GM10847 (cell line): ENCODE data around the gene GGCT.
A peak's percentile ranks its signal among the peaks of the same experiment; 100 is the strongest.

Source experiments
- POLR2A ChIP-seq: IDR thresholded peaks from 2 replicates; pipeline ENCODE4 v1.6.1; 2011; ENCODE audit not compliant: insufficient read length; ENCODE audit errors: extremely low read depth

The GGCT gene, protein sequence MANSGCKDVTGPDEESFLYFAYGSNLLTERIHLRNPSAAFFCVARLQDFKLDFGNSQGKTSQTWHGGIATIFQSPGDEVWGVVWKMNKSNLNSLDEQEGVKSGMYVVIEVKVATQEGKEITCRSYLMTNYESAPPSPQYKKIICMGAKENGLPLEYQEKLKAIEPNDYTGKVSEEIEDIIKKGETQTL

DNA sequence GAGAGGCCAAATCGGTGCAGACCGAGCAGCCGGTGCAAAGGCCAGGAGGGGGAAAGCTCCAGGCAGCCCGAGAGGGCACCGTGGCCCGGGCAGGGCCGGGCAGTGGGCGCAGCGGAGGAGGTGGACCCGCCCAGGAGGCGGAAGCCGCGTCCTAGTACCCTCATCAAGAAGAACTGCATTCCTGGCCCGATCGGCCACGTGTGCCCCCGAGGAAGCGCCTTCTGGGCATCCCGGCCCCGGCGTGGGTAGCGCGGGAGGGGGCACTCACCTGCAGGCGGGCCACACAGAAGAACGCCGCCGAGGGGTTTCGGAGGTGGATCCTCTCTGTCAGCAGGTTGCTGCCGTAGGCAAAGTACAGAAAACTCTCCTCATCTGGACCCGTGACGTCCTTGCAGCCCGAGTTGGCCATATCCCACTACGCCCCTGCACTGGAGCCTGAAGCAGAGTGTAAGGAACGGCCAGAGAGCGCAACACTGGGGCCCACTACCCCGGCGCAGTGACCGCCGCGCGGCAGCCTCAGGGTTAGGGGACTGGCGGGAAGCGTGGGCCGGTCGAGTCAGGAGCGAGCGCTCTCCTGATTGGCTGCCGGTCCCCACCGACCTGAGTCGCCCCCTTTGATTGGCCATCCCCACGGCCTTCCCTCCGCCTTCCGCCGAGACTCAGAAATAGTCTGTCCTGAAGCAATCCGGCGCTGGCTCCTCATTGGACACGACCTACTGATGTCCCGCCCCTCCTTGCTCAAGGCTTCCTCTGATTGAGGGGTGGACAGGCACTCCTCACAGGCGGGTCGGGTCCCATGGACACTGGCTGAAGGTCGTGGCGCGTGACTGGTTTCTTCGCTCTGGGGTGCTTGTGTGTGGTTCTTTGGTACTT is at the start of gene GGCT:
GGCT (minus strand) TSS at position 529 of the 873 bp plus-strand sequence; CDS start at position 409, 120 bp downstream.
- peak; percentile 74 for TF ChIP-seq POLR2A

DNA sequence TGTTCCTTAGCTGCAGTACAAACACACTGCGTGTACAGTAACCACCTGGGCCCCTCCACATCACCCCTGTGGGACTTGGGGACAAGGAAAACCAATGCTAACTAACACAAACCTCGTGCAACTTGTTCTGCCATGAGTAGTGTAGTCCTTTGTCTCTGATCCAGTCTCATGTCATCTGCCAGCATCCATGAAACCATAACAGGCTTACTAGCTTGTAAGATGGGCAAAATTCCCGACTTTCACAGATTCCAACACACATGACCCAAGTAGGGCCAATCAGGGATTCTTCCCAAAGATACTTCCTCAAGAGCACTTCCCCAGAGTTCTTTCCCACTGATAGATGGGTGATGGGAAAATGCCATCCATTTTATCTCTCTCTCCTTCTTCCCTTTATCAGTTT is 48.9 kb upstream of the GGCT start:
- no peak for TF ChIP-seq POLR2A

DNA sequence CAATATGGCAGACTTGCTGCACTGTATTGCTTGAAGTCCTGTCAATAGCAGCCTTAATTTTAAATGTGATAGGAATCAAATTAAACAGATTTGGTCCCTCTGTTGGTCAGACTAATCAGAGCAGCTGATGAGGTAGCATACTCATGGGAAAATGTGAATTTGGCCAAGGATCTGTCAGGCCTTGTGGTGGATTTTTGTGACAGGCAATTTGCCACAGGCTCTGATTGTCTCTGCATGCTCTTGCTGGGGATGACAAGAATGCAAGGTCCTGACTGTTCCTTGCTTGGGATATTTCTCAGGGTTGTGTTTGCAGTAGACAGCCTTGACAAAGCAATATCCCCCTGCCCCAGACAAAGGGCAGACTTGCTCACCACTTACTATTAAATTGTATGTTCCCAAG is 48.5 kb upstream of the GGCT start:
- TF ChIP-seq POLR2A, result no peak

DNA sequence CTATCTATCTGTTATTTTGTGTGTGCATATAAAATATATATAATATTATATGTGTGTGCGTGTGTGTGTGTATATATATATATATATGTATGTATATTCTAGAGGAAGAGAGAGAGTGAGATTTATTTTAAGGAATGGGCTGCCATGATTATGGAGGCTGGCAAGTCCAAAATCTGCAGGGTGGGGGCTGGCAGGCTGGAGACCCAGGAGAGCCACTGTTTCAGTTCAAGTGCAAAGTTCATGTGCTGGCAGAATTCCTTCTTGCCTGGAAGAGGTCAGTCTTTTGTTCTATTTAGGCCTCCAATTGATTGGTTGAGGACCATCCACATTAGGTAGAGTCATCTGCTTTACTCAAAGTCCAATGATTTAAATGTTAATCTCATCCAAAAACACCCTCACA is 47.7 kb upstream of the GGCT start:
- no peak for TF ChIP-seq POLR2A

DNA sequence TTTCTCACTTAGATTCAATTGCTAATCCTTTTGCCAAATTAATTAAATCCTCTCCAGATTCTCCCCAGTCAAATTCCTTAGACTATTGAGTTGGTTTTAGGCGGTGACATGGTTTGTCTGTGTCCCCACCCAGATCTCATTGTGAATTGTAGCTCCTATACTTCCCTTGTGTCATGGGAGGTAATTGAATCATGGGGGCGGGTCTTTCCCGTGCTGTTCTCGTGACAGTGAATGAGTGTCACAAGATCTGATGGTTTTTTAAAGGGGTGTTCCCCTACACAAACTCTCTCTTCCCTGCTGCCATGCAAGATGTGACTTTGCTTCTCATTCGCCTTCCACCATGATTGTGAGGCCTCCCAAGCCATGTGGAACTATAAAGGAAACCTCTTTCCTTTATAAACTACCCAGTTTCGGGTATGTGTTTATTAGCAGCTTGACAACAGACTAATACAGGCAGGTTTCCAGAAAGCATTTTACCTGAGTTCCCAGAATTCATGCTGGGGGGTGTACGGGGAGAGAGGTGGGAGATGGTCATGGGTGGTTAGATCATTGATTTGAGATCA is 45.4 kb upstream of the GGCT start:
- TF ChIP-seq POLR2A, result no peak

DNA sequence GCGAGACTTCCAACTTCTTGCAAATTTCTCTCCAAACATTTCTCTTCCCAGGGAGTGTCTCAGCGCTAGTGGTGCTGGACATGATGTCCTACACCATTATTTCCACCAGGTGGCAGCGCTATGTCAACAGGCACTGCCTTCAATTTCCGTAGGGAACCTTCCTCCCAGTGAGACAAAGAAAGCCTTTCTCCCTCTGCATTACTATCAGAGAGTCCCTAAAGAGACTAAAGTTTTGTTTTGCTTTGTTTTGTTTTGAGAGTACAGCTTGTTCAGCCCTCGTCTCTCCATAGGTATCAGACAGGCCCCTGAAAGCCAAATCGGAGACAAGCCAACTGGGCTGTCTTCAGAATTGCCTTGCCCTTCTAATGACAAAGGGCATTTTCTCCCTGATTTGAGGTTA is 44.2 kb upstream of the GGCT start:
- TF ChIP-seq POLR2A, result no peak

DNA sequence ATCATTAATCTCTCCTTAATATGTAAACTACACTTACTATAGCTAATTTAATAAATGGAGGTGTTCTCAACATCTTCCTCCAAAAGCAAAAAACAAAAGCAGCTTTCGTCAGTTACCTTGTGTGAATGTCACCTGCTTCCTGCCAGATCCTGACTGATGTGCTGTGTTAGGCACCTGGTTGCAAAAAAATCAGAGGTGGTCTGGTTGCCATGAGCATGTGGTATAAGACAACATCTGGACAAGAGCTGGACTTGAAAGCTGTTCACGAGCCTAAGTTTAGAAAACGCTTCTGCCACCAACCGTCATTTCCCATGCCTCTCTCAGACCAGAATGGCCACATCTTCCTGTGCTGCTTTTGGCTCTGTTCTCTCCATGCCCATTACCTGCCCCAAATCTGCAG is 42.0 kb upstream of the GGCT start:
- no peak for TF ChIP-seq POLR2A

DNA sequence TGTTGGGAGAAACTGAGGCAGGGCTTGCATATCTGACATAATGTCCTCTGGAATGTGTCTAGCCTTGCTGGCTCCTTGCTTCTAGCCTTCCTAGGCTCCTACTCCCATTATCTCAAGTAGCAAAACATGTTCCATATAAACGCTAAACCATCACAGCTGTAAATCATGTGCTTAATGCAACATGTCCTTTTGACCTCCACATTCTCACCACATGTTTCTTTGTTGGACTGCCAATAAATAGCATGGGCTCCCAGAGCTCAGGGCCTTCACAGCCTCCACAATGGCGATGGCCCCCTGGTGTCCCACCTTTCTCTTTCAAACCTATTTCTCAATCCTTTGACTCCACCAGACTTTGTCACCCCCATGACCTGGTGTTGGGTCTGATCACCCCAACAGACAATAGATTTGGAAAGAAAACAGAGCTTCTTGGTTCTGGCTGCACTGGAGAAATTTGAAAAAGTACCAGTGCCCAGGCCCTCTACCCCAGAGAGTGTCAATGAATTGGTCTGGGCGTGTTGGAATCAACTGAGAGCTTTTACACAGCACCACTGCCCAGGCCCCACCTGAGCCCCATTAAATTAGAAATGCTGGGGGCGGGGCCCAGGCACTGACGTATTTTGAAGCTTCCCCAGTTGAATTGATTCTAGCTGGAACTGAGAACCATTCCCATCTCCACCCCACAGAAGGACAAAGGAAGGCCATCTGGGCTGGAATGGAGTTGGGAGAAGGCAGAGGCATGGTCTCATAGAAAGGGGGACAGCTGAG is 41.3 kb upstream of the GGCT start:
- TF ChIP-seq POLR2A, result no peak

DNA sequence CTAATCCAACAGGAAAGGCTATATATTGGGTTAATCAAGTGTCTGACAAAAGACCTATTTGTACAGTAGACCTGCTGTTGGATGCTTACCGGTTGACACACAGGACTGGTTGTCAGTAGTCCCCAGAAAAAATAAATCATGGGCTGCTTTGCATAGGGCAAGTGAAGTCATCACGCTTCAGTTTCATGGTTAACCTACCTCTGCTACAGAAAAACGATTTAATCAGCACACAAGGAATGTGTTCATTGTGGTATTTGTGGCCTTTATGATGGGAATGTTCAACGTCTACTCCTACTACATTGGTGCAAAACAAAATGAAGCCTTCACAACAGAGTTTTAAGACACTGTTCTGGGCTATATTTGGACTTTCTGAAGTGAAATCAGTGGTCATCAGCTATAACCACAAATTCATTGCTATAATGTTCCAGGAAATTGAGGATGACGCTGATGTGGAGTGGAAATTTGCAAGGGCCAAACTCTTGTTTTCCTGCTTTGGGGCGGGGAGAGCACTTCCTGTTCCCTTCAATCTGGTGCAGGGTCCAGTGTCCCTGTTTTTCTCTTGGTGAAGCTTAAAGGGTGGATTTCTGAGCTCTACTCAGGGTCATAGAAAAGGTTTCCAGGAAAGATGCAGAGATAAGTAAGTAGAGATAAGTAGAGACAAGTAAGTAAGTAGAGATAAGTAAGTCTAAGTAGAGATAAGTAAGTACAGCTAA is 39.3 kb upstream of the GGCT start:
- no peak for TF ChIP-seq POLR2A

DNA sequence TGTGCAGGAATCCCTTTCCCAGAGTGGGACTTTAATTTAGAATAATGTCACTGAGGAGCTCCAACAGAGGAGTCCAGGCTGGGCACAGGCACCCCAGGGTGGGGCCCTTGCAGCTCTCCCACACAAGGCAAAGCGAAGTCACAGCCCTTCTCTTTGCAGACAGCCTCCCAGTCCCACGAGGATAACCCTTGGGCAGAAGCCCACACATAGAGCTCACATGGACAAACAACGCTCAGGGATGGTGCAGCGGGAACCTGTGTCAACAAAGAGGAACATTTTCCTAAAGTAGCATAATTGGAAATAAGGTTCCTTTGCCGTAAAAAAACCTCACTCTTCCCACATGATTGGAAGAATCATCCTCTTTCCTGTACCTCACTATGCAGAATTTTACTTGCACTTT is 29.3 kb upstream of the GGCT start:
- TF ChIP-seq POLR2A, result no peak

DNA sequence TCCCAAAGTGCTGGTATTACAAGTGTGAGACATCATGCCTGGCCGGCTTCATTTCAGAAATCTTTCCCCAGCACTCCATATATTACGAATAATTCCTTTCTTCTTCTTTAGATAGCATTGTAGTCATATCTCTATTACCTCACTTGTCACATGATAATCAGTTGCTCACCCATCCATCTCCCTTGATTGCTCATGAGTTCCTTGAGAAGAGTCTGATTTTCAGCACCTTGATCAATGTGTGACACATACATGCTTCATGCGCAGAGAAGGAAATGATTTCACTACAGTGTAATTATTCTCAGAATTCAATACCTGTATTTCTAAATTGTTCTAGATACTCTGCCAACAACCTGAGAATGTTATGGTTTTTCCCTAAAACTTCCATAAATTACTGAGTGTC is 26.7 kb upstream of the GGCT start:
- no peak for TF ChIP-seq POLR2A

DNA sequence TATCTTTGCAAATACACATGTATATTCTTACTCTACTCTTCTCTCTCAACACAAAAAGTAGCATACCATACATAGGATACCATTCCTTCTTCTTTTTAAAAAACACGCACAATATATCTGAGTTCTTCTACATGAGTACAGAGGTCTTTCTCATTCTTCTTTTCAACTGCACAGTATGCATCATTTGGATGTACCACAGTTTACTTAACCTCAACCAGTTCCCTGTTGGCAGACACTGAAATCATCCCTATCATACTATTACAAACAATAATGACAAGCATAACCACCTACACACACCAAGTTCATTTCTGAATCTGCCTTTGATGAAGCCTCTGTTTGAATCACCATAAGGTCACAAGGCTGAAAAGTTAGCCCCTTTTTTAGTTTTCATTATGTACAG is 25.7 kb upstream of the GGCT start:
- no peak for TF ChIP-seq POLR2A

DNA sequence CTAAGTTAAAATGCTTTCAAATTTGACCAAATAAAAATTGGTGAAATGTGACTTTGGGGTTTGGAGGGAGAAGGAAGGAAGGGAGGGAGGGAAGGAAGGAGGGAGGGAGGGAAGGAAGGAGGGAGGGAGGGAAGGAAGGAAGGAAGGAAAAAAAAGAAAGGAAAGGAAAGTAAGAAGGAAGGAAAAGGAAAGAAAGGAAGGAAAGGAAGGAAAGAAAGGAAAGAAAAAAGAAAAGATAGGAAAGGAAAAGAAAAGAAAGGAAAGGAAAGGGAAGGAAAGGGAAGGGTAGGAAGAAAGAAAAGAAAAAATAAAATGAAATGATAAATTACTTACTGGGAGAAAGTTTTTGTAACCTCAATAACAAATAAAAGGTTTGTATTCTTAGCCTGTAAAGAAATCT is 24.1 kb upstream of the GGCT start:
- TF ChIP-seq POLR2A, result no peak

DNA sequence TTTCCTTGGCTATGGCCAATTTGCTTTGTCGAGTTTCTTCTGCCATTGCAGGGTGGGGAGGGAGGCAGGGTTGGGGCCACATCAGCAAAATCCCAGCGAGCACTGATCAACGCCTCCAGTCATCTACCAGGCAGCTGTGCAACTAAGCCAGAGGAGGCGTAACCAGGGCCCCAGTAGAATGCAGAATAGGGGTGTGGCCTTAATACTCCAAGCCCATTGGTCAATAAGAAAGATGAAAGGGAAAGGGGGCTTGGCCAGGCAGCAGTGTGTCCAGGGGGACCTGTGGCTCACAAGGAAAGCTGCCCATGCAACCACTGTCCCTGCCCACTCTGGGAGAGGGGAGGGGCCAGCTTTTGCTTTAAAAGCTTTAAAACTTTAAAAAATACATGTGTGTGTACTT is 21.5 kb upstream of the GGCT start:
- TF ChIP-seq POLR2A, result no peak

DNA sequence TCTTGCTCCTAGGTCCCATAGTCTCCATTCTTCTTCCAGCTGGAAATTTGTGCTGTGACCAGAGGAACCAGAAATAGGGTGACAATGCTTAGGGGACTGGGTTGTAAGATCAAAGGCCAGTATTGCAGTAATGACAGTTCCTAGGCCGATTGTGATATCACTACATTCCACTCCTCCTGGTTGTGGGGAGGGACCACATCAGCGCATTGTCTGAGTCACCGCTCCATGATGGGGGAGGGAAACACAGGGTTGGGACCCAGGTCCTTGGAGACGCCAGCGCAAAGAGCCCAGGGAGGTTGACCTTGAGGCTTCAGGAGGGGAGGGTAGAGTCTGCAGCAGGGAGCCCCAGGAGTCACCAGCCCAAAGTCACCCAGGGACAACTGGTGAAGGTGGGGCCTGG is 20.8 kb upstream of the GGCT start:
- no peak for TF ChIP-seq POLR2A
